Vagina (tissue), 2 donors: Measurements from ENCODE around the gene RNF168. TPM values are rescaled to one million over a fixed set of nuclear protein-coding genes. Genes with fewer than 3 reads are reported as not detected.
"Not testable (repeated sequence)": the region's sequence is repeated elsewhere in the genome, so short reads cannot be mapped to it uniquely, and the experiment has no call there.

Experiments used
- DNase-seq, 2 donors: peaks; one replicate each; pipeline ENCODE4 v3.0.0-alpha.2; 2017; ENCODE audit errors: extremely low spot score in 2 of 2
- H3K27ac ChIP-seq: fragments of 200-600 bp; sonication (generic); one replicate; pipeline ENCODE4 v1.5.1; 2019
- H3K27me3 ChIP-seq: fragments of 200-600 bp; sonication (generic); one replicate; pipeline ENCODE4 v1.5.1; 2019
- H3K36me3 ChIP-seq, 2 donors: fragments of 200-600 bp; sonication (generic); one replicate each; pipeline ENCODE4 v1.5.1; 2017 to 2019
- H3K4me1 ChIP-seq: fragments of 200-600 bp; sonication (generic); one replicate; pipeline ENCODE4 v1.5.1; 2019
- H3K4me3 ChIP-seq, 2 donors: fragments of 200-600 bp; sonication (generic); 1 replicate in 1 of 2; 2 replicates in 1 of 2; pipeline ENCODE4 v1.5.1; 2016 to 2019
- H3K9me3 ChIP-seq: fragments of 200-600 bp; sonication (generic); one replicate; pipeline ENCODE4 v1.5.1; 2019
- CTCF ChIP-seq, 3 experiments: fragments of 450-650 bp in 2 of 3; fragments of 200-600 bp in 1 of 3; sonication (generic) in 1 of 3; IDR thresholded peaks; one replicate each; pipeline ENCODE4 v1.5.1; 2017 to 2019; ENCODE audit warnings: antibody characterized with exemption in 3 of 3, mild to moderate bottlenecking in 2 of 3, moderate library complexity in 2 of 3
- POLR2A ChIP-seq, 2 donors: fragments of 450-650 bp; IDR thresholded peaks; one replicate each; pipeline ENCODE4 v1.6.1; 2017; ENCODE audit warnings: antibody characterized with exemption in 2 of 2, mild to moderate bottlenecking in 2 of 2, moderate library complexity in 2 of 2
- POLR2AphosphoS5 ChIP-seq, 2 donors: sonication (generic); formaldehyde crosslinking; IDR thresholded peaks; one replicate each; pipeline ENCODE4 v1.9.0; 2017; ENCODE audit warnings: antibody characterized with exemption in 2 of 2, mild to moderate bottlenecking in 2 of 2, low read depth in 1 of 2; ENCODE audit not compliant: insufficient read depth in 1 of 2
- intact Hi-C: fragments of 100-400 bp; cut with DNase I; formaldehyde crosslinking; loops from one replicate; pipeline ENCODE4 v1.15.1; 2023
- total RNA-seq: library from RNA; depleted of rRNA; stranded (reverse); fragments of >200 nt; gene quantifications from one replicate; pipeline ENCODE4 v1.2.3, GENCODE V29; 2016

The RNF168 gene
- total RNA-seq, 1 donor from 2014 or later, result 26.0 TPM

- intact Hi-C loops, result no loop called here
Measured at GRCh38 chr3:196531418-196531817, 27.9 kb upstream of the RNF168 start.

DNA sequence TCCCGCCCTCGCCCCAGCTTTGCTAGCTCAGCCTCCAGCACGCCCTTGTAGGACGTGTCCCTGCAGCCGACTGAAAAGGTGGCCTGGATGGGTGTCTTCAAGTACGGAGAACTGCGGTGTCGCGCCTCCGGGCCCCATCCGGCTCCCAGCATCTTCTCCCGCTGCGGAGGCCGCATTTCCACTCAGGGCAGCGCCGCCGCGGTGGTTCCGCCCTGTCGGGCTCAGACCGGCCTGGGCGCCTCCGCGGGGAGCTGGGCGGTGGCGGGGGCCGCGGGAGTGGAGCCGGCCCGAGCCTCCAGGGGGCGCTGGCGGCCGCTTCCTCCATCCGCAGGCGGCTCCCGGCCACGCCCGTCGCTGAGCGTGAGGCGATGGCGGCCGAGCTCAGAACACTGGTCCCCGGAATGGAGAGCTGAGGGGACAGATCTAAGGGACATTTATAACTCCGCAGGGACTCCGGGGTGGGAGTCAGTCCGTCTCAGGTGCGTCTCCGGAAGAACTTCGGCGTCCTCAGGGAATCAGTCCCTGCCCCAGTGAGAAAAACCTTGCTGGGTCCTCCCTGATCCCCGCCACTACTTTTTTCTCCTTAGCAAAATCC is 25.2 kb upstream of the RNF168 start:
- no peaks in the 10 kb centered on the region for H3K9me3 ChIP-seq
- peaks cover 5% of the 10 kb centered on the region for H3K4me1 ChIP-seq
- H3K27me3 ChIP-seq, result no peaks in the 10 kb centered on the region
- no peaks in the 10 kb centered on the region for H3K36me3 ChIP-seq
- peak overlapping the region; percentile 37 to 40 for H3K4me3 ChIP-seq
- DNase-seq, result no peak
- no peak for TF ChIP-seq POLR2AphosphoS5 (IDR thresholded peaks at IDR 0.05; ENCODE audit: insufficient read depth in 1 of 2, low read depth in 1 of 2)
- peak; percentile 40 to 71 (median 55) for TF ChIP-seq CTCF (IDR thresholded peaks at IDR 0.05)
- no peak for TF ChIP-seq POLR2A (IDR thresholded peaks at IDR 0.05)
- intact Hi-C loops, result no loop called here
- peak overlapping the region; percentile 65 for H3K27ac ChIP-seq

More at GRCh38 chr3:196531418-196531817, 27.9 kb upstream of the RNF168 start:
- no peak for DNase-seq
- no peak overlapping the region for H3K27ac ChIP-seq
- H3K4me3 ChIP-seq, result no peak overlapping the region
- no peaks in the 10 kb centered on the region for H3K36me3 ChIP-seq
- TF ChIP-seq POLR2A (IDR thresholded peaks at IDR 0.05) (no peak), CTCF (IDR thresholded peaks at IDR 0.05) (no peak), POLR2AphosphoS5 (IDR thresholded peaks at IDR 0.05; ENCODE audit: insufficient read depth in 1 of 2, low read depth in 1 of 2) (no peak)
- H3K4me1 ChIP-seq, result peaks cover 5% of the 10 kb centered on the region
- no peaks in the 10 kb centered on the region for H3K9me3 ChIP-seq
- no peaks in the 10 kb centered on the region for H3K27me3 ChIP-seq

DNA sequence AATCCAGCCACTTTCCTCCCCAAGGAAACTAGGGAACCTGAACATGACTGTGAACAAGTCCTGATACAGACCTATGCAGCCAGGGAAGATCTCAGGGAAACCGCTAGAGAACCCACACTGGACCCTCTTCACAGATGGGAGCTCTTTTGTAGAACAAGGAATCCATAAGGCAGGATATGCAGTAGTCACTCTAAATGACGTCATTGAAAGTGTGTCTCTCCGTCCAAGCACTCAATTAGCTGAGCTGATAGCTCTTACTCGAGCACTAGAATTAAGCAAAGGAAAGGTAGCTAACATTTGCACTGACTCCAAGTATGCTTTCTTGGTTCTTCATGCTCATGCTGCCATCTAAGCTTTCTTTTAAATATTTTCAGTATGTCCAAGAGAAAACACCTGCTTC is 21.6 kb upstream of the RNF168 start:
- Histone ChIP-seq H3K36me3 (no peaks in the 10 kb centered on the region), H3K27me3 (no peaks in the 10 kb centered on the region), H3K4me3 (no peak overlapping the region), H3K27ac (no peak overlapping the region), H3K9me3 (peaks cover 5% of the 10 kb centered on the region), H3K4me1 (peaks cover 5% of the 10 kb centered on the region)
- intact Hi-C loops, result no loop called here
- TF ChIP-seq CTCF (IDR thresholded peaks at IDR 0.05) (no peak), POLR2A (IDR thresholded peaks at IDR 0.05) (no peak), POLR2AphosphoS5 (IDR thresholded peaks at IDR 0.05; ENCODE audit: insufficient read depth in 1 of 2, low read depth in 1 of 2) (no peak)
- no peak for DNase-seq

DNA sequence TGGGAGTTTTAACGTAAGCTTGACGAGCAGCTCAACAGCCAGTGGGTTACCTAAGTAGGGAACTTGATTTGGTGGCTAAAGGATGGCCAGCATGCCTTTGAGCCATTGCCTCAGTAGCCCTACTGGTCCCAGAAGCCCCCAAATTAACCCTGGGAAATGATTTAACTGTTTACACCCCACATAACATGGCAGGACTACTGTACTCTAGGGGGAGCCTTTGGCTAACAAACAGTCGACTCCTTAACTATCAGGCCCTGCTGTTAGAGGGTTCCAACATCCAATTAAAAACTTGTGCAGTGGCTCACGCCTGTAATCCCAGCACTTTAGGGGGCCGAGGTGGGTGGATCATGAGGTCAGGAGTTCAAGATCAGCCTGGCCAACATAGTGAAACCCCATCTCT is 21.0 kb upstream of the RNF168 start:
- H3K9me3 ChIP-seq, result peaks cover 11% of the 10 kb centered on the region
- no peaks in the 10 kb centered on the region for H3K27me3 ChIP-seq
- no peak overlapping the region for H3K4me3 ChIP-seq
- no peaks in the 10 kb centered on the region for H3K36me3 ChIP-seq
- no peak for TF ChIP-seq CTCF (IDR thresholded peaks at IDR 0.05)
- no peak for TF ChIP-seq POLR2A (IDR thresholded peaks at IDR 0.05)
- no peak for TF ChIP-seq POLR2AphosphoS5 (IDR thresholded peaks at IDR 0.05; ENCODE audit: insufficient read depth in 1 of 2, low read depth in 1 of 2)
- no peak overlapping the region for H3K27ac ChIP-seq
- no peak for DNase-seq
- intact Hi-C loops, result no loop called here
- peaks cover 5% of the 10 kb centered on the region for H3K4me1 ChIP-seq

DNA sequence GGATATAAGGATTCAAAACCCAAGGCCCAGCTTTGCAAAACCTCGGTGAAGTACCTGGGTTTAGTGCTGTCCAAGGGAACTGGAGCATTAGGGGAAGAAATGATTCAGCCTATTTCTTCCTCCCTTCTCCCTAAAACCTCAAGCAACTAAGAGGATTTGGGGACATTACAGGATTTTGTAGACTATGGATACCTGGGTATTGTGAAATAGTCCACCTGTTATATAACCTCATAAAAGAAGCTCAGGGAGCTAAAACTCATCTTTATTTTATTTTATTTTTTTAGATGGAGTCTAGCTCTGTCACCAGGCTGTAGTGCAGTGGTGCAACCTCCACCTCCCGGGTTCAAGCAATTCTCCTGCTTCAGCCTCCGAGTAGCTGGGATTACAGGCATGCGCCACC is 20.3 kb upstream of the RNF168 start:
- intact Hi-C loops, result no loop called here
- H3K4me3 ChIP-seq, result no peak overlapping the region
- H3K27ac ChIP-seq, result no peak overlapping the region
- TF ChIP-seq POLR2A (IDR thresholded peaks at IDR 0.05), result no peak
- TF ChIP-seq CTCF (IDR thresholded peaks at IDR 0.05), result no peak
- TF ChIP-seq POLR2AphosphoS5 (IDR thresholded peaks at IDR 0.05; ENCODE audit: insufficient read depth in 1 of 2, low read depth in 1 of 2), result no peak
- H3K4me1 ChIP-seq, result peaks cover 5% of the 10 kb centered on the region
- peaks cover 18% of the 10 kb centered on the region for H3K9me3 ChIP-seq
- no peaks in the 10 kb centered on the region for H3K27me3 ChIP-seq
- no peaks in the 10 kb centered on the region for H3K36me3 ChIP-seq
- DNase-seq, result no peak

DNA sequence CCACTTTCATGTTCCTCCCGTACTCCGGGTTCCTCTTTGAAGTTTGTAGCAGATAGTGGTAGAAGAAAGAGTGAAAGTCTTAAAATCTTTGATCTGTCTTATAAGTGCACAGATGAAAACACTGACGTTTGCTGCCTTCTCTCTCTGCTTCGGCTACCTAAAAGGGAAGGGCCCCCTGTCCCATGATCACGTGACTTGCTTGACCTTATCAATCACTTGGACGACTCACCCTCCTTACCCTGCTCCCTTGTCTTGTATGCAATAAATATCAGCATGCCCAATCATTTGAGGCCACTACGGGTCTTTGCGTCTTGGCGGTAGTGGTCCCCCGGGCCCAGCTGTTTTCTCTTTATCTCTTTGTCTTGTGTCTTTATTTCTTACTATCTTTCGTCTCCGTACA is 17.7 kb upstream of the RNF168 start:
- intact Hi-C loops, result not testable (repeated sequence)

More for the DNA sequence above, 17.7 kb upstream of the RNF168 start:
- not testable (repeated sequence) for H3K4me1 ChIP-seq, H3K27ac ChIP-seq, H3K27me3 ChIP-seq, DNase-seq, H3K4me3 ChIP-seq, H3K36me3 ChIP-seq
- peaks cover 23% of the 10 kb centered on the region for H3K9me3 ChIP-seq
